Right atrium auricular region (tissue), 2 donors: Measurements from ENCODE around the gene AKAP5. TPM values are rescaled to one million over a fixed set of nuclear protein-coding genes. Genes with fewer than 3 reads are reported as not detected.
A peak's percentile ranks its signal among the peaks of the same experiment; 100 is the strongest.

ENCODE experiments used
- DNase-seq: peaks from one replicate; pipeline ENCODE4 v3.0.0-alpha.2; 2019; ENCODE audit warnings: low spot score
- H3K27ac ChIP-seq, 2 donors: fragments of 200-600 bp; sonication (generic); 1 replicate in 1 of 2; 2 replicates in 1 of 2; pipeline ENCODE4 v1.5.1; 2016 to 2019
- H3K27me3 ChIP-seq, 2 donors: fragments of 200-600 bp; sonication (generic); one replicate each; pipeline versions ENCODE4 v1.5.1 to v1.6.0; 2017 to 2019
- H3K36me3 ChIP-seq: fragments of 200-600 bp; sonication (generic); one replicate; pipeline ENCODE4 v1.5.1; 2016
- H3K4me1 ChIP-seq, 2 donors: fragments of 200-600 bp; sonication (generic); one replicate each; pipeline versions ENCODE4 v1.5.1 to v1.6.0; 2017 to 2019
- H3K4me3 ChIP-seq, 2 donors: fragments of 200-600 bp; sonication (generic); 1 replicate in 1 of 2; 2 replicates in 1 of 2; pipeline ENCODE4 v1.5.1; 2017 to 2019; ENCODE audit warnings: mild to moderate bottlenecking in 1 of 2, moderate library complexity in 1 of 2
- H3K9me3 ChIP-seq, 2 donors: fragments of 200-600 bp; sonication (generic); one replicate each; pipeline ENCODE4 v1.5.1; 2019
- total RNA-seq, 2 donors: library from RNA; depleted of rRNA; stranded (reverse); fragments of >200 nt; gene quantifications; one replicate each; pipeline ENCODE4 v1.1.0, GENCODE V29; 2016
- TF ChIP-seq, protein P1 (sequence below), 2 donors: fragments of 200-600 bp; sonication (generic); IDR thresholded peaks; one replicate each; pipeline ENCODE4 v1.5.1; 2019; ENCODE audit warnings: antibody characterized with exemption in 2 of 2

AKAP5 gene
- total RNA-seq, 2 donors from 2014 or later, result 0.24 TPM; not detected in 1

DNA sequence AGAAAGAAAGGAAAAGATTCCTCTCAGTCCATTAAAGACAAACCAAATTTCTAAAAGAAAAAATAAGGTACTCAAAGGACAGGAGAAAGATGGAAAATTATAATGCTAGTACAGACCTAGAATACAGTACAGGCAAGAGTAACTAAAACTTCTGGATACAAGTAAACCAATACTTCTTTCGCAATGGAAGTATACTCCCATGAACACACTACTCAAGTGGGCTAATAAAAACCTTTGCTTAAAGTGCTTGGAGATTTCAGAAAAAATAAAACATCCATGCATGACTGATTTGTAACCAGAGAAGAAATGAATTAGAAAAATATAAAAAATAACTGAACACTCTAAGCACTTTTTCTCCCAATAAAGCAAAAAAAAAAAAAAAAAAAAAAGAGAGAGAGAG lies 34.8 kb downstream of the AKAP5 start:
- H3K36me3 ChIP-seq, result no peaks in the 10 kb centered on the region
- H3K9me3 ChIP-seq, result no peaks in the 10 kb centered on the region
- H3K4me1 ChIP-seq, result peaks cover 0 to 32% of the 10 kb centered on the region in 2 donors
- no peak for DNase-seq
- no peaks in the 10 kb centered on the region for H3K27me3 ChIP-seq
- H3K27ac ChIP-seq, result peak overlapping the region in 1 of 2 donors; percentile 100
- TF ChIP-seq, protein P1, sequence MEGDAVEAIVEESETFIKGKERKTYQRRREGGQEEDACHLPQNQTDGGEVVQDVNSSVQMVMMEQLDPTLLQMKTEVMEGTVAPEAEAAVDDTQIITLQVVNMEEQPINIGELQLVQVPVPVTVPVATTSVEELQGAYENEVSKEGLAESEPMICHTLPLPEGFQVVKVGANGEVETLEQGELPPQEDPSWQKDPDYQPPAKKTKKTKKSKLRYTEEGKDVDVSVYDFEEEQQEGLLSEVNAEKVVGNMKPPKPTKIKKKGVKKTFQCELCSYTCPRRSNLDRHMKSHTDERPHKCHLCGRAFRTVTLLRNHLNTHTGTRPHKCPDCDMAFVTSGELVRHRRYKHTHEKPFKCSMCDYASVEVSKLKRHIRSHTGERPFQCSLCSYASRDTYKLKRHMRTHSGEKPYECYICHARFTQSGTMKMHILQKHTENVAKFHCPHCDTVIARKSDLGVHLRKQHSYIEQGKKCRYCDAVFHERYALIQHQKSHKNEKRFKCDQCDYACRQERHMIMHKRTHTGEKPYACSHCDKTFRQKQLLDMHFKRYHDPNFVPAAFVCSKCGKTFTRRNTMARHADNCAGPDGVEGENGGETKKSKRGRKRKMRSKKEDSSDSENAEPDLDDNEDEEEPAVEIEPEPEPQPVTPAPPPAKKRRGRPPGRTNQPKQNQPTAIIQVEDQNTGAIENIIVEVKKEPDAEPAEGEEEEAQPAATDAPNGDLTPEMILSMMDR (IDR thresholded peaks at IDR 0.05), result no peak
- H3K4me3 ChIP-seq, result no peak overlapping the region

DNA sequence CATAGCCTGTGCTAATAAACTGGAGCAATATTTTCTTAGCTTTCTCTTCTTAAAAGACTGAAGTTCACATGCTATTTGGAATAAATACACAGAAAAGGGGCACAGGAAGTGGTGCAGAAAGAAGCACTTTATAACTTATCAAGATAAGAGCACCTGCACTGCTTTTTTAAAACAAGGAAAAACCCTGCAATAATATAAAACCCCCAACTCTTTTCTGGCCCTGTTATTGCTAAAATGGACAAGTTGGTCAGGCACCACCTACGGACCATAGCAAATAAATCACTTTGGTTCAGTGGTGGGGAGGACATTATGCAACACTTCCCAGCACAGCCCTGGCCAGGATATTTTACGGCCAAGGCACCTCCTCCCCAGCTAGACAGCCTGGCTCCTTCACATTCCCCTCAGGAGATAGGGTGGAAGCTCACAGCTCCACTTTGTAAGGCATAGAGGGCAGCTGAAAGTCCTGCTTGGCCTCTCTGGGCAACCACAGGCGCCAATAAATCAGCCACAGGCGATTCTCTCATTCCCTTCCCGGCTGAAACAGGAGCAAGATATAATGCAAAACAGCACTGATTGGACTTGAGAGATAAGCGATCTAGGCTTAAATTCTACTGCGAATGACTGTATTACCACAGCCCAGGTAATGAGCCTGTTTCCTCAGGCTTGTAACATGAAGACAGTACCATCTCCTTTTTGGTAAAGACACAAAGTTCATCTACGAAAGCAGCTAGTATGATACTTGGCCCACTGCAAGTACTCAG lies 36.3 kb downstream of the AKAP5 start:
- Histone ChIP-seq H3K4me1 (peaks cover 0 to 43% of the 10 kb centered on the region in 2 donors), H3K36me3 (no peaks in the 10 kb centered on the region), H3K27me3 (no peaks in the 10 kb centered on the region), H3K9me3 (no peaks in the 10 kb centered on the region), H3K27ac (peak overlapping the region; percentile 99 to 100), H3K4me3 (peak overlapping the region; percentile 80 to 85)
- TF ChIP-seq, protein P1 (IDR thresholded peaks at IDR 0.05), result no peak
- peak; percentile 80 for DNase-seq

DNA sequence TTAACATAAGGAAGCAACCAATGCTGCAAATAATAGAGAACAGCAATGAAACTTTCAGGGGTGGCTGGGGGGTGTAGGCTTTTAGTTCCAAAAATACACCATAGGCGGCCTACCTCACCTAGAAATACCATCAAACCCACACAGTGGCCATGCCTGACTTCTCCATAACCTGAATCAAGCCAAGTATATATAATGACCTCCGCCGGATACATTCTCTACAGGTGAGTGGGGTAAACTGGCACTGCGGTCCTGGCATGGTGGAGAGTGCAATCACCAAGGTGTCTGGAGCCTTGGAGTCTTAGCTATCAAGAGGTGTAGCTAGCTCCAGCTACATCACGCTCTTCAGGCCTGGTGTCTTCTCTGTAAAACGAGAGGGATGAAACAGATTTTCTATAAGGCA lies 37.2 kb downstream of the AKAP5 start:
- Histone ChIP-seq H3K27ac (peak overlapping the region; percentile 99 to 100), H3K27me3 (no peaks in the 10 kb centered on the region), H3K4me1 (peaks cover 0 to 52% of the 10 kb centered on the region in 2 donors), H3K9me3 (no peaks in the 10 kb centered on the region), H3K4me3 (peak overlapping the region; percentile 80 to 85), H3K36me3 (no peaks in the 10 kb centered on the region)
- TF ChIP-seq, protein P1 (IDR thresholded peaks at IDR 0.05), result no peak
- DNase-seq, result no peak

DNA sequence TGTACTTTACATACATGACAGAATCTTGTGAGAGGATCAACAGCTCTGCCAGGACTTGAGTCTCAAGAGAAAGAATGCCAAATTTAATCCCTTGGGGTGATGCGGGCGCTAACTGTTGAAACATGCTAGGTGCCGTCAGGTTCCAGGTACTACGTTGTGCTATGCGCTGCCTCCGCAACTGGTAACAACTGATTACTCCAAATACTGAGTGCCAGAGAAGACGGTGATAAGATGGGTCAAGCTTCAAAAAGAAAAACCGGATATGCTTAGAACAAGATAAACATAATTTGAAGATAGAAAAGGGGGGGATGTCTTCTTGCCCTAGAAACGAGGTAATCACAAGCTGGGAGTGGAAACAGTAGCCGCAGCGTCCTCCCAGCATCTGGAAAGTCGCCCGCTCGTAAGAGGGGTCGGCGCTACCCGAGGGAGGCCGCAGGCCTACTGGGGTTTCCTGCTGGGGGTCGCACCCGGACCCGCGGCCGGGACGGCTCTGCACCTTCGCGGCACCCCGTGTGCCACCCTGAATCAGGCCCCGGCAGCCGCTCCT lies 37.7 kb downstream of the AKAP5 start:
- DNase-seq, result no peak

DNA sequence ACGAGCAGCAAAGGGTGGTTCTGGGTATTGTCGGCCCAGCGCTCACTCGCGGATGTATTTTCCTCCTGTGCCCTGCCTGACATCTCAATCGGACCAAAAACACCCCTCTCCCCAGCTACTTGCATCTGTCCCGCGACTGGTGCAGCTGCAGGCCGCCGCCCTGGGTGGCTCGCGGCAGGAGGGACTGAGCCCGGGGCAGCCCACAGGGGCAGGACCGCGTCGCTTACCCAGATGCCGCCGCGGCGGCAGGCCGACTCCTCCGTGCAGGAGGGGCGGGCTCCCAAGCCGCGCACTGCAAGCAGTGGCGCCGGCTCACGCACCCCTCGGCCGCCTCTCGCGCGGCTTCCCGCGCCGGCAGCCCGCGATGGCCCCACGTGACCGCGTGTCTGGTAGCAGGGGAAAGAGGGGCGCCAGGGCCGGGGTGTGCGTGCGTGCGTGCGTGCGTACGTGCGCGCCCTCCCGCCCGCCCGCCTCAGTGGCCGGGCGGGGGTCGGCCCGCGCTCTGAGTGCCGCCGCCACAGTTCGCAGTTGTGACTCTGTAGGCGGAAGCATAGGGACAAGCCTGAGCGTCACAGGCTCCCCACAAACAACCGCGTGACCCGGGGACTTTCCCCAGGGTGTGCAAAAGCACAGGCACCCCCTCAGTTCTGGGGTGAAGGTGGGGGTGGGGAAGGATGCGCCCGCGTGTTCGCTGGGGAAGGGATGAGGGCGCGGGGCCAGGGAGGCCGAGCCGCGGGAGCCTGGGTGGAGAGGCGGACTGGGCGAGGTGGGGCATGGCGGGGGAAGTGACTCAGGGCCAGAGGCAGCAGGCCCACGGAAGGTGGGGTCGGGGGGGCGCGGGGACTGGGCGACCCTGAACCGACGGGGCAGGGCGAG lies 38.4 kb downstream of the AKAP5 start, which contains the start of gene ZBTB25:
Gene ZBTB25 (minus strand): TSS at position 405 of the 876 bp plus-strand sequence. CDS start 13,305 bp downstream, outside the sequence.
- no peaks in the 10 kb centered on the region for H3K27me3 ChIP-seq
- peak; percentile 92 for DNase-seq
- H3K4me1 ChIP-seq, result peaks cover 0 to 58% of the 10 kb centered on the region in 2 donors
- peak within 1 kb of the TSS; percentile 80 to 85 for H3K4me3 ChIP-seq
- H3K9me3 ChIP-seq, result no peaks in the 10 kb centered on the region
- TF ChIP-seq, protein P1 (IDR thresholded peaks at IDR 0.05), result no peak
- peak within 1 kb of the TSS; percentile 99 to 100 for H3K27ac ChIP-seq
- H3K36me3 ChIP-seq, result no peaks in the 10 kb centered on the region

More for the DNA sequence above, 37.7 kb downstream of the AKAP5 start:
- peaks cover 0 to 57% of the 10 kb centered on the region in 2 donors for H3K4me1 ChIP-seq
- H3K27ac ChIP-seq, result peak overlapping the region; percentile 99 to 100
- no peaks in the 10 kb centered on the region for H3K27me3 ChIP-seq
- no peaks in the 10 kb centered on the region for H3K36me3 ChIP-seq
- peak overlapping the region; percentile 80 to 85 for H3K4me3 ChIP-seq
- TF ChIP-seq, protein P1 (IDR thresholded peaks at IDR 0.05), result no peak
- no peaks in the 10 kb centered on the region for H3K9me3 ChIP-seq
